DOHH2 (cell line): ENCODE results near the gene TTLL10.

Source experiments
- H3F3A ChIP-seq: fragments of 200-600 bp; sonication (generic), shearing (Covaris generic); 2 replicates; pipeline ENCODE4 v1.6.0; 2016; ENCODE audit warnings: antibody characterized with exemption, mild to moderate bottlenecking; ENCODE audit not compliant: control insufficient read depth, insufficient read depth
- H3K27ac ChIP-seq: fragments of 200-600 bp; sonication (generic); 2 replicates; pipeline ENCODE4 v1.5.1; 2014; ENCODE audit warnings: low read depth, mild to moderate bottlenecking, low read length, moderate library complexity
- H3K27me3 ChIP-seq: fragments of 200-600 bp; sonication (generic); 2 replicates; pipeline ENCODE4 v1.6.1; 2014; ENCODE audit warnings: mild to moderate bottlenecking, low read length, mixed read lengths; ENCODE audit not compliant: control insufficient read depth
- H3K36me3 ChIP-seq: fragments of 200-600 bp; sonication (generic); 2 replicates; pipeline ENCODE4 v1.6.1; 2014; ENCODE audit warnings: mild to moderate bottlenecking, low read length, moderate library complexity, mixed read lengths; ENCODE audit not compliant: control insufficient read depth
- H3K4me1 ChIP-seq: fragments of 200-600 bp; sonication (generic); 2 replicates; pipeline ENCODE4 v1.6.1; 2014; ENCODE audit warnings: mild to moderate bottlenecking, low read length, mixed read lengths; ENCODE audit not compliant: control insufficient read depth
- H3K4me2 ChIP-seq: fragments of 200-600 bp; sonication (generic); 2 replicates; pipeline ENCODE4 v1.6.0; 2014; ENCODE audit warnings: mild to moderate bottlenecking, low read length, moderate library complexity
- H3K4me3 ChIP-seq: fragments of 200-600 bp; sonication (generic); 2 replicates; pipeline ENCODE4 v1.5.1; 2014; ENCODE audit warnings: mild to moderate bottlenecking, low read length, mixed read lengths
- H3K79me2 ChIP-seq: fragments of 200-600 bp; sonication (generic); 2 replicates; pipeline ENCODE4 v1.6.1; 2014; ENCODE audit warnings: mild to moderate bottlenecking, low read length, mixed read lengths; ENCODE audit not compliant: control insufficient read depth
- H3K9me2 ChIP-seq: fragments of 200-600 bp; sonication (generic); replicated peaks from 2 replicates; pipeline ENCODE4 v1.6.1; 2014; ENCODE audit warnings: mild to moderate bottlenecking, low read length, mixed read lengths; ENCODE audit not compliant: control insufficient read depth
- H3K9me3 ChIP-seq: fragments of 200-600 bp; sonication (generic); 2 replicates; pipeline ENCODE4 v1.6.1; 2014; ENCODE audit warnings: antibody characterized with exemption, low read length, mixed read lengths; ENCODE audit not compliant: control insufficient read depth, insufficient read depth
- H4K20me1 ChIP-seq: fragments of 200-600 bp; sonication (generic); 2 replicates; pipeline ENCODE4 v1.6.0; 2014; ENCODE audit warnings: low read depth, mild to moderate bottlenecking, antibody characterized with exemption, low read length, moderate library complexity; ENCODE audit not compliant: control insufficient read depth, insufficient read depth
- CTCF ChIP-seq: fragments of 200-600 bp; sonication (generic); IDR thresholded peaks from one replicate; pipeline ENCODE4 v1.5.1; 2014; ENCODE audit warnings: antibody characterized with exemption, mild to moderate bottlenecking, low read depth, low read length; ENCODE audit not compliant: poor library complexity, severe bottlenecking
- EZH2phosphoT487 ChIP-seq: fragments of 200-600 bp; sonication (generic); IDR thresholded peaks from 2 replicates; pipeline ENCODE4 v1.6.1; 2017; ENCODE audit warnings: borderline replicate concordance, mild to moderate bottlenecking, antibody characterized with exemption, low read length, moderate library complexity, mixed read lengths

TTLL10 gene

GRCh38 chr1:1179346-1179982 lies 5.8 kb downstream of the TTLL10 start:
- Histone ChIP-seq H3K79me2 (no peaks in the 10 kb centered on the region), H3F3A (no peaks in the 10 kb centered on the region), H3K36me3 (no peaks in the 10 kb centered on the region), H3K9me2 (no peaks in the 10 kb centered on the region), H3K4me2 (no peak overlapping the region), H3K4me1 (peaks cover 16% of the 10 kb centered on the region), H3K27ac (no peak overlapping the region), H3K9me3 (peaks cover 11% of the 10 kb centered on the region; the same call in 1 of the 2 replicates), H4K20me1 (no peaks in the 10 kb centered on the region), H3K27me3 (peaks cover 13% of the 10 kb centered on the region; the same call in 1 of the 2 replicates), H3K4me3 (no peak overlapping the region)
- TF ChIP-seq CTCF = no peak
- no peak for TF ChIP-seq EZH2phosphoT487

- TF ChIP-seq CTCF (no peak), EZH2phosphoT487 (no peak)
- Histone ChIP-seq H3K27me3 (peaks cover 13% of the 10 kb centered on the region; the same call in 1 of the 2 replicates), H3K4me1 (peaks cover 10% of the 10 kb centered on the region), H3K4me2 (no peak overlapping the region), H3K9me2 (no peaks in the 10 kb centered on the region), H3K9me3 (peaks cover 11% of the 10 kb centered on the region; the same call in 1 of the 2 replicates), H3F3A (no peaks in the 10 kb centered on the region), H3K4me3 (no peak overlapping the region), H4K20me1 (no peaks in the 10 kb centered on the region), H3K79me2 (no peaks in the 10 kb centered on the region), H3K27ac (no peak overlapping the region), H3K36me3 (no peaks in the 10 kb centered on the region)
Observed at GRCh38 chr1:1179983-1180861, 6.5 kb downstream of the TTLL10 start.

- Histone ChIP-seq H3F3A (no peaks in the 10 kb centered on the region), H4K20me1 (no peaks in the 10 kb centered on the region), H3K27ac (no peak overlapping the region), H3K4me1 (peaks cover 4% of the 10 kb centered on the region; the same call in 1 of the 2 replicates), H3K4me2 (no peak overlapping the region), H3K79me2 (no peaks in the 10 kb centered on the region), H3K9me3 (peaks cover 2% of the 10 kb centered on the region; the same call in 1 of the 2 replicates), H3K9me2 (no peaks in the 10 kb centered on the region), H3K27me3 (peaks cover 10% of the 10 kb centered on the region; the same call in 1 of the 2 replicates), H3K4me3 (no peak overlapping the region), H3K36me3 (no peaks in the 10 kb centered on the region)
- no peak for TF ChIP-seq EZH2phosphoT487
- no peak for TF ChIP-seq CTCF
Observed at GRCh38 chr1:1181129-1181937, 7.7 kb downstream of the TTLL10 start.
